HL-60 (cell line): ENCODE measurements around the gene PPP5C.

Experiments
- POLR2AphosphoS5 ChIP-seq: IDR thresholded peaks from 2 replicates; pipeline ENCODE4 v1.6.1; 2012; ENCODE audit warnings: low read depth
- TF ChIP-seq, protein P1 (sequence below): IDR thresholded peaks from 2 replicates; pipeline ENCODE4 v1.6.1; 2012; ENCODE audit warnings: low read depth; ENCODE audit not compliant: insufficient replicate concordance

DNA sequence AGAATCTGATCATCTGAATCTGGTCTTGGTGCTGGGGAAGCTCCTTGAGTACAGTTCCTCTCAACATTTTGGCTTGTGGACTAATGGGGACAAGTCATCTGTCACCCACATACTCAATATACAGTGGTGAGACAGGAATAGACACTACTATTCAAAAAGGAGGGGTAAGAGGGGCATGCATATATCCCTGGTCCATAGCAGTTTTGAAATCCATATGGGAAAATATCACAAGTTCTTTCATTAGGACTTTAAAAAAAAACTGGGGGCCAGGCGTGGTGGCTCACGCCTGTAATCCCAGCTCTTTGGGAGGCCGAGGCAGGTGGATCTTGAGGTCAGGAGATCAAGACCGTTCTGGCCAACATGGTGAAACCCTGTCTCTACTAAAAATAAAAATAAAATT lies 20.3 kb upstream of the PPP5C start:
- no peak for TF ChIP-seq POLR2AphosphoS5
- TF ChIP-seq, protein P1, sequence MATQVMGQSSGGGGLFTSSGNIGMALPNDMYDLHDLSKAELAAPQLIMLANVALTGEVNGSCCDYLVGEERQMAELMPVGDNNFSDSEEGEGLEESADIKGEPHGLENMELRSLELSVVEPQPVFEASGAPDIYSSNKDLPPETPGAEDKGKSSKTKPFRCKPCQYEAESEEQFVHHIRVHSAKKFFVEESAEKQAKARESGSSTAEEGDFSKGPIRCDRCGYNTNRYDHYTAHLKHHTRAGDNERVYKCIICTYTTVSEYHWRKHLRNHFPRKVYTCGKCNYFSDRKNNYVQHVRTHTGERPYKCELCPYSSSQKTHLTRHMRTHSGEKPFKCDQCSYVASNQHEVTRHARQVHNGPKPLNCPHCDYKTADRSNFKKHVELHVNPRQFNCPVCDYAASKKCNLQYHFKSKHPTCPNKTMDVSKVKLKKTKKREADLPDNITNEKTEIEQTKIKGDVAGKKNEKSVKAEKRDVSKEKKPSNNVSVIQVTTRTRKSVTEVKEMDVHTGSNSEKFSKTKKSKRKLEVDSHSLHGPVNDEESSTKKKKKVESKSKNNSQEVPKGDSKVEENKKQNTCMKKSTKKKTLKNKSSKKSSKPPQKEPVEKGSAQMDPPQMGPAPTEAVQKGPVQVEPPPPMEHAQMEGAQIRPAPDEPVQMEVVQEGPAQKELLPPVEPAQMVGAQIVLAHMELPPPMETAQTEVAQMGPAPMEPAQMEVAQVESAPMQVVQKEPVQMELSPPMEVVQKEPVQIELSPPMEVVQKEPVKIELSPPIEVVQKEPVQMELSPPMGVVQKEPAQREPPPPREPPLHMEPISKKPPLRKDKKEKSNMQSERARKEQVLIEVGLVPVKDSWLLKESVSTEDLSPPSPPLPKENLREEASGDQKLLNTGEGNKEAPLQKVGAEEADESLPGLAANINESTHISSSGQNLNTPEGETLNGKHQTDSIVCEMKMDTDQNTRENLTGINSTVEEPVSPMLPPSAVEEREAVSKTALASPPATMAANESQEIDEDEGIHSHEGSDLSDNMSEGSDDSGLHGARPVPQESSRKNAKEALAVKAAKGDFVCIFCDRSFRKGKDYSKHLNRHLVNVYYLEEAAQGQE = no peak
